Measurements from ENCODE around the gene CCNA1. TPM values are rescaled to one million over a fixed set of nuclear protein-coding genes. Genes with fewer than 3 reads are reported as not detected.

The CCNA1 gene
- polyA plus RNA-seq, 1 donor from 2014 or later: 13.8 TPM

- Histone ChIP-seq H3K79me2 (replicated peaks; ENCODE audit: insufficient read depth, low read length) (no peaks in the 10 kb centered on the region), H3K4me3 (ENCODE audit: low read length) (no peak overlapping the region), H3K27ac (ENCODE audit: low read length) (no peak overlapping the region), H3K4me2 (ENCODE audit: low read length) (no peak overlapping the region), H4K20me1 (ENCODE audit: insufficient read depth) (no peaks in the 10 kb centered on the region), H3K9me3 (ENCODE audit: low read length) (peaks cover 3% of the 10 kb centered on the region), H3K9ac (ENCODE audit: low read length) (no peak overlapping the region), H3F3A (ENCODE audit: insufficient read depth, low read length, poor library complexity, severe bottlenecking) (no peaks in the 10 kb centered on the region), H2AFZ (ENCODE audit: low read depth, low read length) (no peak overlapping the region), H3K27me3 (ENCODE audit: insufficient read depth, low read depth, low read length) (no peaks in the 10 kb centered on the region), H3K9me2 (ENCODE audit: insufficient read depth, low read length) (no peaks in the 10 kb centered on the region), H3K36me3 (ENCODE audit: insufficient read depth, low read length) (no peaks in the 10 kb centered on the region)
- TF ChIP-seq RAD21 (conservative IDR thresholded peaks at IDR 0.05) (no peak), SMC3 (conservative IDR thresholded peaks at IDR 0.05; ENCODE audit: poor library complexity) (no peak), POLR2AphosphoS5 (IDR thresholded peaks at IDR 0.05) (no peak), EZH2 (IDR thresholded peaks at IDR 0.05; ENCODE audit: borderline replicate concordance, insufficient read depth, low read length, poor library complexity, severe bottlenecking) (no peak)
These were observed 19.6 kb upstream of the CCNA1 start for GRCh38 chr13:36412736-36413135.

- Histone ChIP-seq H3K9ac (ENCODE audit: low read length) (no peak overlapping the region), H3K27me3 (ENCODE audit: insufficient read depth, low read depth, low read length) (no peaks in the 10 kb centered on the region), H3K79me2 (replicated peaks; ENCODE audit: insufficient read depth, low read length) (no peaks in the 10 kb centered on the region), H3F3A (ENCODE audit: insufficient read depth, low read length, poor library complexity, severe bottlenecking) (no peaks in the 10 kb centered on the region), H2AFZ (ENCODE audit: low read depth, low read length) (no peak overlapping the region), H3K27ac (ENCODE audit: low read length) (no peak overlapping the region), H4K20me1 (ENCODE audit: insufficient read depth) (no peaks in the 10 kb centered on the region), H3K9me3 (ENCODE audit: low read length) (peaks cover 3% of the 10 kb centered on the region), H3K4me2 (ENCODE audit: low read length) (no peak overlapping the region), H3K4me3 (ENCODE audit: low read length) (no peak overlapping the region), H3K9me2 (ENCODE audit: insufficient read depth, low read length) (no peaks in the 10 kb centered on the region), H3K36me3 (ENCODE audit: insufficient read depth, low read length) (no peaks in the 10 kb centered on the region)
- TF ChIP-seq MXI1 (conservative IDR thresholded peaks at IDR 0.05; ENCODE audit: poor library complexity, severe bottlenecking): no peak
- TF ChIP-seq EZH2 (IDR thresholded peaks at IDR 0.05; ENCODE audit: borderline replicate concordance, insufficient read depth, low read length, poor library complexity, severe bottlenecking): no peak
- no peak for TF ChIP-seq TAF1 (IDR thresholded peaks at IDR 0.05; ENCODE audit: low read depth)
- TF ChIP-seq REST (IDR thresholded peaks at IDR 0.05; ENCODE audit: borderline replicate concordance): no peak
- TF ChIP-seq CTCF (IDR thresholded peaks at IDR 0.05; ENCODE audit: poor library complexity, severe bottlenecking): no peak
- TF ChIP-seq POLR2AphosphoS5 (IDR thresholded peaks at IDR 0.05): no peak
- TF ChIP-seq EP300 (conservative IDR thresholded peaks at IDR 0.05; ENCODE audit: poor library complexity, severe bottlenecking): no peak
- TF ChIP-seq RAD21 (conservative IDR thresholded peaks at IDR 0.05): no peak
- no peak for TF ChIP-seq SMC3 (conservative IDR thresholded peaks at IDR 0.05; ENCODE audit: poor library complexity)
These were observed 19.1 kb upstream of the CCNA1 start for GRCh38 chr13:36413161-36413560.

Measured in neural cell (in vitro differentiated cells).